Measurements from ENCODE around the gene FRY.
A peak's percentile ranks its signal among the peaks of the same experiment; 100 is the strongest.

Gene FRY

GRCh38 chr13:32178763-32179162, 147.2 kb downstream of the FRY start:
- no peak for TF ChIP-seq CTCF (IDR thresholded peaks at IDR 0.05; ENCODE audit: low read length, missing control alignments)
- no peak overlapping the region for H3K4me3 ChIP-seq (replicated peaks; ENCODE audit: low read depth, low read length)
- DNase-seq (ENCODE audit: low read depth) = no peak

GRCh38 chr13:32179708-32180107, 148.1 kb downstream of the FRY start:
- DNase-seq (ENCODE audit: low read depth) = no peak

GRCh38 chr13:32187651-32188050, 156.1 kb downstream of the FRY start:
- no peak for DNase-seq (ENCODE audit: low read depth)
- TF ChIP-seq CTCF (IDR thresholded peaks at IDR 0.05; ENCODE audit: low read length, missing control alignments) = no peak
- H3K4me3 ChIP-seq (replicated peaks; ENCODE audit: low read depth, low read length) = no peak overlapping the region

More at GRCh38 chr13:32179708-32180107, 148.1 kb downstream of the FRY start:
- no peak overlapping the region for H3K4me3 ChIP-seq (replicated peaks; ENCODE audit: low read depth, low read length)
- no peak for TF ChIP-seq CTCF (IDR thresholded peaks at IDR 0.05; ENCODE audit: low read length, missing control alignments)

GRCh38 chr13:32191452-32191998, 160.0 kb downstream of the FRY start:
- DNase-seq (ENCODE audit: low read depth) = no peak
- no peak overlapping the region for H3K4me3 ChIP-seq (replicated peaks; ENCODE audit: low read depth, low read length)
- TF ChIP-seq CTCF (IDR thresholded peaks at IDR 0.05; ENCODE audit: low read length, missing control alignments) = no peak

GRCh38 chr13:32195713-32196112, 164.1 kb downstream of the FRY start:
- DNase-seq (ENCODE audit: low read depth) = peak; percentile 81
- no peak overlapping the region for H3K4me3 ChIP-seq (replicated peaks; ENCODE audit: low read depth, low read length)
- no peak for TF ChIP-seq CTCF (IDR thresholded peaks at IDR 0.05; ENCODE audit: low read length, missing control alignments)

GRCh38 chr13:32199168-32199567, 167.6 kb downstream of the FRY start:
- no peak for TF ChIP-seq CTCF (IDR thresholded peaks at IDR 0.05; ENCODE audit: low read length, missing control alignments)
- no peak for DNase-seq (ENCODE audit: low read depth)
- no peak overlapping the region for H3K4me3 ChIP-seq (replicated peaks; ENCODE audit: low read depth, low read length)

- DNase-seq (ENCODE audit: low read depth) = peak; percentile 10
- H3K4me3 ChIP-seq (replicated peaks; ENCODE audit: low read depth, low read length) = no peak overlapping the region
- TF ChIP-seq CTCF (IDR thresholded peaks at IDR 0.05; ENCODE audit: low read length, missing control alignments) = no peak
Observed at GRCh38 chr13:32200741-32201140, 169.2 kb downstream of the FRY start.

Measured in fibroblast of pulmonary artery (primary cell).